Parietal lobe (tissue), 2 donors: Measurements from ENCODE around the gene SMIM1. TPM values are rescaled to one million over a fixed set of nuclear protein-coding genes. Genes with fewer than 3 reads are reported as not detected.

Experiments
- small RNA-seq: library from RNA; depleted of rRNA; stranded (forward); fragments of <200 nt; gene quantifications from one replicate; pipeline ENCODE3, GENCODE V24; 2014; ENCODE audit warnings: low replicate concordance
- total RNA-seq: library from RNA; depleted of rRNA; stranded (reverse); fragments of >200 nt; gene quantifications from one replicate; pipeline ENCODE4 v1.2.3, GENCODE V29; 2014

The SMIM1 gene, protein sequence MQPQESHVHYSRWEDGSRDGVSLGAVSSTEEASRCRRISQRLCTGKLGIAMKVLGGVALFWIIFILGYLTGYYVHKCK
- total RNA-seq, result 2.5 TPM

DNA sequence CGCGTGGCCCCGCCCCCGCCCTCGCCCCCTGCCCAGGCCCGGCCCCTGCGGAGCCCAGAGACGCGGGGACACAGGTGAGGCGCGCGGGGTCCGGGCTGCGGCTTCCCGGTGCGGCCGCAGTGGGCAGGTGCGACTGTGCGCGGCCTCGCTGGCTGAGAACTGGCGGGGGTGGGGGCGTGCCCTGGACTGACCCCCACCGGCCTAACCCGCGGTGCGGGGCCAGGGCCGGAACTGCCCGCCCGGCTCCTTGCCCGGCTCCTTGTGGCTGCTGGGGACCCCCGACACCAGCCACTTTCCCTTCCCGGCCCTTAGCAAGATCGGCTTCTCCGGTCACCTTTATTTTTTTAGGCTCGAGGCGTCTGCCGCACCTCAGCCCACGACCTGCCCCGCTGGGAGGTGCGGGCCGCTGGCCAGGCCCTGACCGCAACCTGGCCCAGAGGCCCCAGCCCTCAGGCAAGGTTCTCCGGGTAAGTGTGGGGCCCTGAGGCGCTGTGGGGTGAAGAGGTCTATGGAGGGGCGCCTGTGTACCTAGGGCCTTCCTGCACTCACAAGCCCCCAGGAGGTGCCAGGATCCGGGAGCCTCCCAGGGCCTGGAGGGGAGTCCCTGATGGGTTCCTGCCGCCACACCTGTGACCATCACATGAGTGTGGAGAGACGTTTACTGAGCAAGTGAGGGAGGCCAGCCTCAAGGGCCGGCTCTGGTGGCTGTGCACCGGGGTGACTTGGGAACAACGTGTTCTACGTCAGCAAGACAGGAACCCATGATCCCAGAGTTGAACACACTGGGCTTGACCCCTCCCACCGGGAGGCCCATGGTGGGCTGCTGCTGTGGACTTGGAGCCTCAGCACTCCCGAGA is at the start of gene SMIM1:
Gene SMIM1, plus strand, starts transcription at position 35 of the 857 bp plus-strand sequence. CDS start 2,625 bp downstream, outside the sequence.

DNA sequence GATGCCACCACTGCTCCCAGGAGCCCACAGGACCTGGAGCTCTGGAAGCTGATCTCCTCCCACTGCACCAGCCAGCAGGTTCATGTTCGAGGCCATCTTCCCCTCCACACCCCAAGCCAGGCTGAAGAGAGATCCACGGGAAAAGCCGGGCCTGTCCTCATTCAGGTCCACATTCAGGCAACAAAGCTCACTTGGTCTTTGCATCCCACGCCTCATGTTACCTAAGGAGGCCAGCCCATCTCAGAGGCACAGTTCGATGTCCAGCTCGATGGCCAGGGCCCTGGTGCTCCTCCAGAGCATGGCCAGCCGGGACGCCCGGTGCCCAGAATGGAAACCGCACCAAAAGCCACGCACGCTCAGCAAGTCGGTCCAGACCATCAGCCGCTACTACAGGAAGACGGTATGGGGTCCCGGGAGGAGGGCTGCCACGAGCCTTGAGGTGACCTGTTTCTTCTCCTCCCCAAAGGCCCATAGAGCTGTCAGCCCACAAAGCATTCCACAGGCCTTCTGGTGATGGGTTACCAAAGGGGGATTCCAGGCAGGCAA is 20.1 kb upstream of the SMIM1 start, which contains the start of gene CCDC27:
Gene CCDC27, plus strand, starts transcription at position 51 of the 546 bp plus-strand sequence. Its CDS starts 32 bp downstream, at position 83.

DNA sequence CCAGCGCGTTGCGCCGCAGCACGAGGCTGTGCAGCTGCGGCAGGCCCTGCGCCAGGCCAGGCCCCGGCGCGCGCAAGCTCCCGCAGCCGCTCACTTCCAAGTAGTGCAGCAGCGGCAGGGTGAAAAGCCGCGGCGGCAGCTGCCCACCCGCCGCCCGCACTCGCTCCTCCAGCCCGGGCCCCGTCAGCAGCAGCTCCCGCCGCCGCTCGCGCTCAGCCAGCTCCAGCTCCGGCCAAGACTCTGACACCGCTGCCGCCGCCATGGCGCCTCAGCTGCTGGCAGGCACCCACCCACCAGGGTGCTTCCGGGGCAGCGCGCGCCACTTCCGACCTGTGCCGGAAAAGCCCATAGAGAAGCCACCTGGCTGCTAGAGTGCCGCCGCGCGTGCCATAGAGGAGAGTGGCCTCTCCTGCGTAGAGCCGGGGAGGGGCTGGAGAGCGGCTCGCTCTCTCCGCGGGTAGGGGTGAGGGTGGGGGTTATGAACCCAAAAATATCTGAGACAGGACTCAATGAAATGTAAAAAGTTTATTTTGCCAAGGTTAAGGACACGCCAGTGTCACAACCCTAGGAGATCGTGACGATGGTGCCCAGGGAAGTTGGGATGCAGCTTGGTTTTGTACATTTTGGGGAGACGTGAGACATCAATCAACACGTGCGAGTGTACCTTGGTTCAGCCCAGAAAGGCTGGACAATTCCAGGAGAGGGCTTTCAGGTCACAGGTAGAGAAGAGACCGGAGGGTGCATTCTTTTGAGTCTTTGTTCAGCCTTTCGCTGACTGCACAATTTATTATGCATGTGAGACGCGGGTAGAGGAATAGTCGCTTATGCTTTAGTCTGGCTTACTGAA is 23.9 kb downstream of the SMIM1 start, which contains the start of gene LRRC47:
Gene LRRC47, minus strand, starts transcription at position 284 of the 847 bp plus-strand sequence. Its CDS starts 22 bp downstream, at position 262.

Small RNA genes lying within 50 kb of the gene (small RNA-seq; reads per million reads assigned to genes)
- not detected for gene RF02197
- not detected for gene RN7SL574P

Other genes starting within 250 kb of the SMIM1 start
- gene MEGF6, start 161.2 kb upstream of the SMIM1 start, total RNA-seq, result 14.1 TPM
- gene TPRG1L, start 147.7 kb upstream of the SMIM1 start, total RNA-seq, result 13.8 TPM
- 22.8 TPM for gene WRAP73, start 122.6 kb upstream of the SMIM1 start, total RNA-seq
- gene TP73, start 120.2 kb upstream of the SMIM1 start, total RNA-seq, result 0.31 TPM
- not detected for gene CCDC27, start 20.3 kb upstream of the SMIM1 start, total RNA-seq
- gene LRRC47, start 23.7 kb downstream of the SMIM1 start, total RNA-seq, result 31.9 TPM
- gene CEP104, start 84.5 kb downstream of the SMIM1 start, total RNA-seq, result 55.4 TPM
- 15.3 TPM for gene DFFB, start 84.7 kb downstream of the SMIM1 start, total RNA-seq
- gene C1orf174, start 127.5 kb downstream of the SMIM1 start, total RNA-seq, result 15.7 TPM